ENCODE measurements around the gene CNRIP1.
A peak's percentile ranks its signal among the peaks of the same experiment; 100 is the strongest.

CNRIP1 gene

GRCh38 chr2:68319398-68320117, at the start of gene CNRIP1:
CNRIP1 (minus strand) TSS chr2:68319949; CDS start chr2:68319400, 549 bp downstream.
- peaks cover 2% of the 10 kb centered on the region for H3K4me1 ChIP-seq (ENCODE audit: control insufficient read depth, insufficient read depth, low read length)
- peak within 1 kb of the TSS; percentile 68 for H3K4me3 ChIP-seq (ENCODE audit: low read depth, low read length)
- no peaks in the 10 kb centered on the region for H3K36me3 ChIP-seq (ENCODE audit: control insufficient read depth, insufficient read depth, low read length)
- H3K9me3 ChIP-seq (ENCODE audit: control insufficient read depth, insufficient read depth, low read length), result no peaks in the 10 kb centered on the region
- H3K27me3 ChIP-seq (ENCODE audit: control insufficient read depth, insufficient read depth, low read length), result peaks cover 49% of the 10 kb centered on the region
- peak within 1 kb of the TSS; percentile 13 for H3K9ac ChIP-seq (ENCODE audit: low read depth, low read length)

- Histone ChIP-seq H3K4me1 (ENCODE audit: control insufficient read depth, insufficient read depth, low read length) (no peaks in the 10 kb centered on the region), H3K9ac (ENCODE audit: low read depth, low read length) (no peak overlapping the region), H3K36me3 (ENCODE audit: control insufficient read depth, insufficient read depth, low read length) (no peaks in the 10 kb centered on the region), H3K9me3 (ENCODE audit: control insufficient read depth, insufficient read depth, low read length) (no peaks in the 10 kb centered on the region), H3K27me3 (ENCODE audit: control insufficient read depth, insufficient read depth, low read length) (no peaks in the 10 kb centered on the region), H3K4me3 (ENCODE audit: low read depth, low read length) (no peak overlapping the region)
Measured at GRCh38 chr2:68369337-68369734, 49.6 kb upstream of the CNRIP1 start.

GRCh38 chr2:68368654-68369336, 49.0 kb upstream of the CNRIP1 start:
- H3K4me1 ChIP-seq (ENCODE audit: control insufficient read depth, insufficient read depth, low read length), result no peaks in the 10 kb centered on the region
- no peak overlapping the region for H3K9ac ChIP-seq (ENCODE audit: low read depth, low read length)
- no peaks in the 10 kb centered on the region for H3K27me3 ChIP-seq (ENCODE audit: control insufficient read depth, insufficient read depth, low read length)

GRCh38 chr2:68367953-68368653, 48.4 kb upstream of the CNRIP1 start:
- no peak overlapping the region for H3K9ac ChIP-seq (ENCODE audit: low read depth, low read length)
- no peaks in the 10 kb centered on the region for H3K4me1 ChIP-seq (ENCODE audit: control insufficient read depth, insufficient read depth, low read length)
- peaks cover 2% of the 10 kb centered on the region for H3K27me3 ChIP-seq (ENCODE audit: control insufficient read depth, insufficient read depth, low read length)
- H3K4me3 ChIP-seq (ENCODE audit: low read depth, low read length), result no peak overlapping the region
- no peaks in the 10 kb centered on the region for H3K9me3 ChIP-seq (ENCODE audit: control insufficient read depth, insufficient read depth, low read length)
- H3K36me3 ChIP-seq (ENCODE audit: control insufficient read depth, insufficient read depth, low read length), result no peaks in the 10 kb centered on the region

More at GRCh38 chr2:68368654-68369336, 49.0 kb upstream of the CNRIP1 start:
- Histone ChIP-seq H3K36me3 (ENCODE audit: control insufficient read depth, insufficient read depth, low read length) (no peaks in the 10 kb centered on the region), H3K4me3 (ENCODE audit: low read depth, low read length) (no peak overlapping the region), H3K9me3 (ENCODE audit: control insufficient read depth, insufficient read depth, low read length) (no peaks in the 10 kb centered on the region)

GRCh38 chr2:68366083-68366560, 46.4 kb upstream of the CNRIP1 start:
- H3K9me3 ChIP-seq (ENCODE audit: control insufficient read depth, insufficient read depth, low read length), result no peaks in the 10 kb centered on the region
- H3K36me3 ChIP-seq (ENCODE audit: control insufficient read depth, insufficient read depth, low read length), result no peaks in the 10 kb centered on the region
- no peak overlapping the region for H3K9ac ChIP-seq (ENCODE audit: low read depth, low read length)
- no peak overlapping the region for H3K4me3 ChIP-seq (ENCODE audit: low read depth, low read length)
- H3K27me3 ChIP-seq (ENCODE audit: control insufficient read depth, insufficient read depth, low read length), result peaks cover 11% of the 10 kb centered on the region
- H3K4me1 ChIP-seq (ENCODE audit: control insufficient read depth, insufficient read depth, low read length), result no peaks in the 10 kb centered on the region

- Histone ChIP-seq H3K9ac (ENCODE audit: low read depth, low read length) (no peak within 1 kb of the TSS), H3K27me3 (ENCODE audit: control insufficient read depth, insufficient read depth, low read length) (peaks cover 11% of the 10 kb centered on the region), H3K9me3 (ENCODE audit: control insufficient read depth, insufficient read depth, low read length) (no peaks in the 10 kb centered on the region), H3K4me1 (ENCODE audit: control insufficient read depth, insufficient read depth, low read length) (no peaks in the 10 kb centered on the region), H3K36me3 (ENCODE audit: control insufficient read depth, insufficient read depth, low read length) (no peaks in the 10 kb centered on the region), H3K4me3 (ENCODE audit: low read depth, low read length) (no peak within 1 kb of the TSS)
Measured at GRCh38 chr2:68365087-68365486, 45.3 kb upstream of the CNRIP1 start, which contains the start of gene PLEK. PLEK (plus strand) TSS chr2:68365282; CDS start chr2:68365352, 70 bp downstream.

GRCh38 chr2:68363721-68364120, 44.0 kb upstream of the CNRIP1 start:
- Histone ChIP-seq H3K4me3 (ENCODE audit: low read depth, low read length) (no peak overlapping the region), H3K4me1 (ENCODE audit: control insufficient read depth, insufficient read depth, low read length) (no peaks in the 10 kb centered on the region), H3K9ac (ENCODE audit: low read depth, low read length) (no peak overlapping the region), H3K9me3 (ENCODE audit: control insufficient read depth, insufficient read depth, low read length) (no peaks in the 10 kb centered on the region), H3K36me3 (ENCODE audit: control insufficient read depth, insufficient read depth, low read length) (no peaks in the 10 kb centered on the region), H3K27me3 (ENCODE audit: control insufficient read depth, insufficient read depth, low read length) (peaks cover 11% of the 10 kb centered on the region)

- no peaks in the 10 kb centered on the region for H3K4me1 ChIP-seq (ENCODE audit: control insufficient read depth, insufficient read depth, low read length)
- no peaks in the 10 kb centered on the region for H3K9me3 ChIP-seq (ENCODE audit: control insufficient read depth, insufficient read depth, low read length)
- no peak overlapping the region for H3K4me3 ChIP-seq (ENCODE audit: low read depth, low read length)
- peaks cover 11% of the 10 kb centered on the region for H3K27me3 ChIP-seq (ENCODE audit: control insufficient read depth, insufficient read depth, low read length)
- no peaks in the 10 kb centered on the region for H3K36me3 ChIP-seq (ENCODE audit: control insufficient read depth, insufficient read depth, low read length)
- H3K9ac ChIP-seq (ENCODE audit: low read depth, low read length), result no peak overlapping the region
Measured at GRCh38 chr2:68362749-68363148, 43.0 kb upstream of the CNRIP1 start.

- Histone ChIP-seq H3K4me3 (ENCODE audit: low read depth, low read length) (no peak overlapping the region), H3K9ac (ENCODE audit: low read depth, low read length) (no peak overlapping the region)
Measured at GRCh38 chr2:68362069-68362468, 42.3 kb upstream of the CNRIP1 start.

GRCh38 chr2:68359889-68360288, 40.1 kb upstream of the CNRIP1 start:
- no peak overlapping the region for H3K9ac ChIP-seq (ENCODE audit: low read depth, low read length)
- no peaks in the 10 kb centered on the region for H3K36me3 ChIP-seq (ENCODE audit: control insufficient read depth, insufficient read depth, low read length)
- H3K9me3 ChIP-seq (ENCODE audit: control insufficient read depth, insufficient read depth, low read length), result no peaks in the 10 kb centered on the region
- peaks cover 11% of the 10 kb centered on the region for H3K27me3 ChIP-seq (ENCODE audit: control insufficient read depth, insufficient read depth, low read length)
- H3K4me1 ChIP-seq (ENCODE audit: control insufficient read depth, insufficient read depth, low read length), result no peaks in the 10 kb centered on the region
- H3K4me3 ChIP-seq (ENCODE audit: low read depth, low read length), result no peak overlapping the region

More at GRCh38 chr2:68362069-68362468, 42.3 kb upstream of the CNRIP1 start:
- peaks cover 11% of the 10 kb centered on the region for H3K27me3 ChIP-seq (ENCODE audit: control insufficient read depth, insufficient read depth, low read length)
- H3K36me3 ChIP-seq (ENCODE audit: control insufficient read depth, insufficient read depth, low read length), result no peaks in the 10 kb centered on the region
- H3K9me3 ChIP-seq (ENCODE audit: control insufficient read depth, insufficient read depth, low read length), result no peaks in the 10 kb centered on the region
- H3K4me1 ChIP-seq (ENCODE audit: control insufficient read depth, insufficient read depth, low read length), result no peaks in the 10 kb centered on the region

- H3K4me1 ChIP-seq (ENCODE audit: control insufficient read depth, insufficient read depth, low read length), result no peaks in the 10 kb centered on the region
- H3K4me3 ChIP-seq (ENCODE audit: low read depth, low read length), result no peak overlapping the region
- no peaks in the 10 kb centered on the region for H3K36me3 ChIP-seq (ENCODE audit: control insufficient read depth, insufficient read depth, low read length)
- H3K9me3 ChIP-seq (ENCODE audit: control insufficient read depth, insufficient read depth, low read length), result no peaks in the 10 kb centered on the region
- H3K9ac ChIP-seq (ENCODE audit: low read depth, low read length), result no peak overlapping the region
- H3K27me3 ChIP-seq (ENCODE audit: control insufficient read depth, insufficient read depth, low read length), result peaks cover 7% of the 10 kb centered on the region
Measured at GRCh38 chr2:68357605-68358337, 38.0 kb upstream of the CNRIP1 start.

Measured in iPS-15b (cell line).